Iris pigment epithelial cell (primary cell): ENCODE data around the gene ANGPT4.

Experiments
- DNase-seq: peaks from one replicate; pipeline ENCODE4 v3.0.0-alpha.2; 2011; ENCODE audit warnings: low read depth

ANGPT4 gene

DNA sequence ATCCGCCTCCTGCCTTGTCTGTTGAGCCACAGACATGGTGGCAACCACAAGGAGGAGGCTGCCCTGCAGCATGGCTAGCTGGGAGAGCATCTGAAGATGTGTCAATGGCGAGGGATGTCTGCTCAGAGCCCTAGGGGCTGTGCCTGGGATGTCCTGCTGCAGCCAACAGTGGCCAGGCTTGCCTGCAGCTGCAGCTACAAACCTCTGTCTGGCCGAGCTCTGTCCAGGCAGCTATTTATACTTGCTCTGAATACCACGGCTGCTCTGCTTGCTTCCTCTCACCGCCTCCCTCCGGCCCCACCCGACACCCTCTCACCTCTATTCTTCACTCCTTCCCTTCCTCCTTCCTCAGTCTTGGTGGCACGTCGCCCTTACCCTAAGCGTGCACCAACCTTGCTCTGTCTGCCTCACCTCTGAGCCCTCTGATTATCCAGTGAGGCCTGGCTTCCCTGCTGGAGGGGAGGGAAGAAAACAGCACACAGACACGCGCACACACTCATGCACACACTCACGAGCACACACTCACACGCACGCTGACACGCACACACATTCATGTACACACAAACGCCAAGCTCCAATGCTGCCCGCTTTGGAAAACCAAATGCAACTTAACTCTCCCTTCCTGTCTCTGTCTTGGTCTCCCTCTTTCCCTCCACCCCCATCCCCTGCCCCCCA lies at the start of gene ANGPT4:
Gene ANGPT4, minus strand, starts transcription at position 210 of the 675 bp plus-strand sequence. Its CDS starts 120 bp downstream, at position 90.
- DNase-seq = no peak

DNA sequence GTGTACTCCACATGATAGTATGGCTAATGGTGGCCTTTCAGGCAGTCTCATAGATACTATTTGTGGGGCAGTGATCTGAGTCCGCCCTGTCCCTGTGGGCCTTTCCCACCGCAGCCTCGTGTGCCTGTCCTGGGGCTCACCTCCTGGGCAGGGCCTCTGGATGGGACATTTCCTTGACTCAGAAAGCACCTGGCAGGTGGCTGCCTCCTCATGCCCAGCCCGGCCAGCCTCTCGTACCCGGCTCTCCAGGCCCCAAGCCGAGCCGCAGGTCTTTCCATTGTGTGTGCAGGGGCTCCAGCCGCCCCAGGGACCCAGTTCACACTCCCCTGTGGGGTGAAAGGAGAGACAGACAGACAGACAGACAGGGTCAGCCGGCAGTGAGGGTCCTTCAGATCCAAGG lies 47.7 kb upstream of the ANGPT4 start:
- DNase-seq = no peak

DNA sequence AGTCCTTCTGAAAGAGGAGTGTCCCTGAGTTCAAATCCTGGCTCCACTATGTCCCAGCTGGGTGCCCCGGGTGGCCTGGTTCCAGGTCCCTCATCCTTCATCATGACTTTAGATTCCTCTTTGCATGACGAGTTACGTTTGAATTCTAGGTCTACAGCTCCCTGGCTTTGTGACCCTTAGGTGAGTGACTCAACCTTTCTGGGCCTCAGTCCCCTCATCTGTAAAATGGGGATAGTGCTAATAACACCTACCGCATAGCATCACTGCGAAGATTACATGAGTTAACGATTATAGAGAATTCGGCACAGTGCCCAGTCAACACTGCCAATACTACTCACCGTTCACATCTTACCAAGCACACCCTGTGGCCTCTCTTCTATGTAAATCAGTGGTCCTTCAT lies 46.5 kb upstream of the ANGPT4 start:
- DNase-seq = no peak

DNA sequence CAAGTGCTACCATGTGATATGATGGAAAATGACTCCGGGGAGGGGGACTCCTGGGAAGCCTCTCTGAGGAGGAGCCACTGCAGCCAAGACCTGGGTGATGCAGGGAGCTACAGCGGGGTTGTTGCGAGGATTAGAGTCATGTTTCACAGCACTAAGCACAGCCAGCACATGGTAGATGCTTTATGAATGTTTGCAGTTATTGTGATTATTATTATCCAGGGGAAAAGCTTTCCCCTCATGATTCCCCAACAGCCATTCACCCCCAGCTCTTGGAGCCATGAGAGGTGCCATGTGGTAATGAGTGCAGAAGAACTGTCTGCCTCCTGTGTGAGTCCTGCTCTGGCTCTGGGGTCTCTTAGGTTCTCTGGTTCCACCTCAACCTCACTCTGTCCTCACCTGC lies 46.1 kb upstream of the ANGPT4 start:
- no peak for DNase-seq

DNA sequence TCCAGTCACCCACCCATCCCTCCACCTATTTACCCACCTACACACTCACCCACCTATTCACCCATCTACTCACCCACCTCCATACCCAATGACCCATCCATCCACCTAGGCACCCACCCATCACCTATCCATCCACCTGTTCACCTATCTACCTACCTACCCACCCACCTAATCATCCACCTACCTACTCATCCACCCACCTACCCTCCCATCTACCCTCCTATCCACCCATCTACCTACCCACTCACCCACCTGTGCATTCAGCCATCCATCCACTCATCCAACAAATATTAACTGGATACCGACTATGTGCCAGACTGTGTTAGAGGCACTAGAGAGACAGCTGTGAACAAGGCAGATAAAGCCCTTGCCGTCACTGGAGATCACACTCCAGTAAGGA lies 45.6 kb upstream of the ANGPT4 start:
- DNase-seq = no peak

DNA sequence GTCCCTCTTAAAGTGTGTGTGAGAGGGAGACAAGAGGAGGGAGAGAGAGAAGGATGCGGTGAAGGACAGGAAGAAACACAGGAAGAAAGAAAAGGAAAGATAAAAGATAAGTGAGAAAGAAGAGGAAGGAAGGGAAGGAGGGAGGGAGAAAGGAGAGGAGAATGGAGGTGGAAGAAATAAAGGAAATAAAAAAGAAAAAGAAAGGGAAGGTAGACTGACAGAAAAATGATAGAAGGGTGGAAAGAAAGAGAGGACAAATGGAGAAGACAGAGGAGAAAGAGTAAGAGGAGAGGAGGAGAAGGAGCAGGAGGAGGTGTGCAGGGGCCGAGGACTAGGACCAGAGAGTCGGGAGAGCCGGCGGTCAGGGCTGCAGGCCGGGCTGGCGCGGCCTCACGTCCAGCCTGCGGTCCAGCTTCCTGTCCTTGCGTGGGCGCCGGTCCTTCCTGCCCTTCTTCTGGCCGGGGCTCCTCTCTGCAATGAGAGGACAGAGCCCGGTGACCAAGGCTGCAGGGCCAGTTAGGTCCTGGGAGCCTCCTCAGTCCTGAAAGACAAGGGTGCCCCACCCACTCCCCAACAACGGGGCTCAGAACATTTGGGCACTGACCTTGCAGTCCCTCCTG lies 44.0 kb upstream of the ANGPT4 start:
- DNase-seq = no peak

GRCh38 chr20:958936-959815 lies 43.0 kb upstream of the ANGPT4 start:
- no peak for DNase-seq

GRCh38 chr20:957544-957943 lies 41.4 kb upstream of the ANGPT4 start:
- peak; percentile 11 for DNase-seq

- DNase-seq = peak; percentile 46
These were observed 40.3 kb upstream of the ANGPT4 start for GRCh38 chr20:956330-956951.

DNA sequence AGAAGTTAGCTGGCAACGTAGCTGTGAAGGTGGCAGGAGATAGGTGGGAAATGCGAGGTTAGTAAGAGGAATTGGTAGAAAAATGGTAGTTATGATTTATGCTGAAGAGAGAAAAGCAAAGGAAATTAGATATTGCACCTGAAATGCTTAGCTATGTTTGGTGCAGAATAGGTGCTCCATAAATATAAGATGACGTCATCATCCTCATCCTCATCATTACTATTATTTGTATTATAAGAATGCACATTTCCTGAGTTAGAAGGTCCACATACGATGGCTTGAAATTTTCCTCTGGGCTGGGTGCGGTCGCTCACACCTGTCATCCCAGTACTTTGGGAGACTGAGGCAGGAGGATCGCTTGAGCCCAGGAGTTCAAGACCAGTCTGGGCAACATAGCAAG lies 39.5 kb upstream of the ANGPT4 start:
- DNase-seq = no peak

DNA sequence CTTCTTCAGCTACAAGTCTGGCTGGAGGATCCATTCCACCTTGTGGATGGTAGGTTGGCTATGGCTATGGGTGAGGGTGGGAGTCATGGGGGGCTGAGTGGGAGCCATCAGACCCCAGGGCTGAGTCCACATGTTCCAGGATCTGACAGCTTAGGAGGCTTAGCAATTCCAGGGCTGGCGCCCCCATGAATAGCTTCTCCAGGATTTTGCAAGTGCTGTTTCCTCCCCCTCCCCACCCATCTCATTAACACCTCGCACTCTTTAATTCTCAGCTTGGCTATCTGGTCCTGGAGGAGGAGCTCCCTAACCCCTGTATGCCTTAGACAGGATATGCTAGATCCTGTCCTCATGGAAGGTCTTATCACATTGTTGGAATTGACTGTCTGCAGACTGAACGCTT lies 39.0 kb upstream of the ANGPT4 start:
- DNase-seq = no peak

- no peak for DNase-seq
These were observed 37.6 kb upstream of the ANGPT4 start for GRCh38 chr20:953742-954141.

- no peak for DNase-seq
These were observed 36.2 kb upstream of the ANGPT4 start for GRCh38 chr20:952196-952795.

- DNase-seq = no peak
These were observed 35.4 kb upstream of the ANGPT4 start for GRCh38 chr20:951384-952169.

DNA sequence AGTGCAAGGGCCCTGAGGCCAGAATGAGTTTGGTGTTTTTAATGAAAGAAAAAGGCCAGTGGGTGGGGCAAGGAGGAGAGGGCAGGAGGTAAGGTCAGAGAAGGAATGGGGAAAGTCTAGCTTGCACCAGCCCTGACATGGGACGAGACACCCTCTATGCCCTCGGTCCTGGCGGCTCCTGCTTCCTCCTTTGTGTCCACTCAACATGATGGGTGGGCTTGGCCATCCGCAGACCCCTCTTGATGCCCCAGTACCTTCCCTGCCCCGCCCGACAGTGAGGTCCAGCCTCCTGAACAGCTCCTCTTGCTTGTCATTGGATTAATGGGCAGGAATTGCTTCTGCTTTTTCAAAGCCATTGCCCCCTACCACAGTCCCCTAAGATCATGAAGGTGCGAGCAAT lies 33.6 kb upstream of the ANGPT4 start:
- no peak for DNase-seq

GRCh38 chr20:946826-947225 lies 30.7 kb upstream of the ANGPT4 start:
- no peak for DNase-seq

DNA sequence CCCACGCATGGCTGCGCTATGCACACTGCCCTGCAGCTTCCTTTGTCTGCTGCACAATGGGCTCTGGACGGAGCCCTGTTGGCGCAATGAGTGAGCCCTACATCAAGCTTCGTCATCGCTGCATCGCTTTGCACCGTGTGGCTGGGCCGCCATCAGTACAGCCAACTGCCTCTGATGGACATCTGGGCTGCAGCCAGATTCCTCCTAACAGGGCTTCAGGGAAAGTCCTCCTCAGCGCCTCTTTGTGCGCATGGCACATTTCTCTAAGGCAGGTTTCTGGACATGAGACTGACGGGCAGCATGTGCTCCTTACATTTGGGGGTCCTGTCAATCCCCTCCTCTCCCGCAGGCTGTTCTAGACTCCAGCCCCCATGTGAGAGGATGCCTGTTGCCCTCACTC lies 29.7 kb upstream of the ANGPT4 start:
- no peak for DNase-seq

- no peak for DNase-seq
These were observed 28.8 kb upstream of the ANGPT4 start for GRCh38 chr20:944774-945410.

GRCh38 chr20:944148-944547 lies 28.0 kb upstream of the ANGPT4 start:
- no peak for DNase-seq

GRCh38 chr20:942611-943010 lies 26.5 kb upstream of the ANGPT4 start:
- no peak for DNase-seq

DNA sequence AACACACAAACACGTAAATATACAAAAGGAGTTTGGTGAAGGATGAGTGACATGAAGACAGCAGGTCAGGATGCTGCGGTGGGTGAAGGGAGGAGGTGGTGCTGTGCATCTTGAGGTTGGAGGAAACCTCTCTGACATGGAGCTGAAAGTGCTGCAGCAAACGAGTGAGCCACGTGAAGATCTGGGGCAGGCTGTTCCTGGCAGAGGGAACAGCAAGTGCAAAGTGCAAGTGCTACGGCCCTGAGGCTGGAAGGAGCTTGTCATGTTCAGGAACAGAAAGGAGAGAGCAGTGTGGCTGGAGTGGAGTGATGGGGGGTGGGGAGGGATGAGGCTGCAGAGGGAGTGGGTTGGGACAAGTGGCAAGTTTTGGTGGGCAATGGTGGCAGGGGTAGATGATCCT lies 24.8 kb upstream of the ANGPT4 start:
- DNase-seq = no peak
